RCC 7860 (cell line): ENCODE data around the gene MGAT3.

Experiments
- DNase-seq: peaks from one replicate; pipeline ENCODE4 v3.0.0-alpha.2; 2015; ENCODE audit warnings: low spot score
- FAIRE-seq: peaks from 2 replicates; lab custom pipeline; 2012; peaks lifted over from hg19 to GRCh38; lab: Jason Lieb, UNC

Gene MGAT3

DNA sequence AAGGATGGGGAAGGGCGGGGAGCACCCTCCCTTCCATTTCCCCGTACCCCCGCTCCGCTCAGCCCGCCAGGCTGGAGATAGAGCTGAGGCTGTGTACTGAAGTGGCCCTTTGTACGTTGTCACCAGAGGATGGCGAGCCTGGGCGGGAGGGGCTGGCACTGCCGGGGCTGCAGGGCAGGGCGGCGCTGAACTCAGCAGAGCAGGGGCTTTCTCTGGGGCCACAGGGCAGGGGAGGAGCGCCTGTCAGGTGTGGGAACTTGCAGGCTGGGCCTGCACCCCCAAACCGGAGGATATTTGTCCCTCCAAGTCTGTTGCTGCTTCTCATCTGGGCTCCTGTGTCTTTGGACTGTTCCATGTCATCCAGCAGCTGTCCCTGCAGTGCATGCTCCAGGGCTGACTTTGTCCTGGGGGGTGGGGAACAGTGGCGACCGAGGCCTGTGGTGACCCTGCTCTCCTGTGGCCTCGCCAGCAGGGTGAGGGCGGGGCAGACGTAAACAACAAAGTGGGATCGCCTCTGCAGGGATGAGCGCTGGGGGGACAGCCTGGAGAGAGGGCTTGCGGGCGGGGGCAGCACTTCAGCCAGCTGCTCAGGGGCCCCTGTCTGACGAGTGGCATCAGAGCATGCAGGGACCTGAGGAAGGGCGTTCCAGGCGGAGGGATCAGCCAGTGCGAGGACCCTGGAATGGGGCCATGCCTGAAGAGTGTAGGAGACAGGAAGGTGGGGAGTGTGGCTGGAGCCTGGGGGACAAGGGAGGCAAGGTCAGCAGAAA, 13.1 kb downstream of the MGAT3 start:
- no peak for FAIRE-seq

GRCh38 chr22:39470451-39471291, 13.9 kb downstream of the MGAT3 start:
- DNase-seq = no peak
- FAIRE-seq = no peak

More for the DNA sequence above, 13.1 kb downstream of the MGAT3 start:
- no peak for DNase-seq

- FAIRE-seq (peak; percentile 44), DNase-seq (peak; percentile 66)
These were observed 14.7 kb downstream of the MGAT3 start for GRCh38 chr22:39471381-39472141.

DNA sequence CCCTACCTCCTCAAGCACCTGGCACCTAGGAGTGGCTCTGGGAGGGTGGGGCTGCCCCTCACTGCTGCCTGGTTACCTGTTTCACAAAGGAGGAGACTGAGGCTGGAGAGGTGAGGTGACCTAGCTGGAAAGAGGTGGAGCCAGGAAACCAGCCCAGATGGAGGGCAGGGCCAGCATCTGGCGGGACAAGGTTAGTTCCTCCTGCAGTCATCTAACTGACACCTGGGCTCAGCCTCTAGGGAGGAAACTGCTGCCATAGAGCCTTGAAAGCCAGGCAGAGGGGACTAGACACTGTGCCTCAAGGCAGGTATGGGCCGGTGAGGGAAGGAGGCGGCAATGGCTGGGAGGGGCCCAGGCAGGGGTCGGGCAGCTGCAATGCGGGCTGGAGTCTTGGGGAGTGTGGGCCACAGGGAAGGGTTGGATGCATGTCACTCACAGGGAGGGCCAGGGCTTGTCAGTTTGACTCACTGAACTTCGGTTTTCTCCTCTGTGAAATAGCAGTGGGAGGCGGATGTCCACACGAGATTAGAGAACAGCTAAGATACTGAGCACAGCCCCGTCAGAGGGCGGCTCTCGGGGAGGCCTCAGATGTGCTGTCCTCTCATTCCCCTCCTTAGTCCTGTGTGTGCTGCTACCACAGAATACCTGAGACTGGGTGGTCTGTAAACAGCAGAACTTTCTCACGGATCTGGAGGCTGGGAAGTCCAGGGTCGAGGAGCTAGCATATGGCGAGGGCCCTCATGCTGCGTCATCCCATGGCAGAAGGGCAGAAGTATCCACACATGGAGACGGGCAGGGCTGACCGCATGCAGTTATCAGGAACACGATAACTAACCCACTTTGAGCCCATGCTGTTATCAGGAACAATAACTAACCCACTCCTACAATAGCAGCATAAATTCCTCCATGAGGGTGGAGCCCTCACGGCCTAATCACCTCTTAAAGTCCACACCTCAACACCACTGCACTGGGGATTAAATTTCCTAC, 16.1 kb downstream of the MGAT3 start:
- FAIRE-seq = no peak
- DNase-seq = no peak

DNA sequence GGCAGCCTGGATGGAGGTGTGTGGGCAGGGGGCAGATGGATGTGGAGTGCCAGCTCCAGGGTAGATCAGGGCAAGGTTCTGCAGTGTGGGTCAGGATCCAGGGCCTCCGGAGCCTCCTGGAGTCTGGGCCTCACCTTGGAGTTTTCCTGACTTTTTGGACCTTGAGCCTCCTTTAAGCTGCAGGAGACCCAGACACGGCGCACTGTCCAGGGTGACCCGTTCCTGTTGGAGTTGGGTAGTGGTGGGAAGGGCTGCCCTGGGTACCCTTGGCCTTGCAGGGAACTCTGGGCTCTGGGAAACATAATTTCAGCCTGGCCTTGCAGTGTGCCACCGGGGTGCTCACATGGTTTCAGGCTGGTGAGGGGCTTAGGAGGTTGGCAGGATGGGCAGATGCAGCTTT, 17.0 kb downstream of the MGAT3 start:
- FAIRE-seq (no peak), DNase-seq (no peak)

DNA sequence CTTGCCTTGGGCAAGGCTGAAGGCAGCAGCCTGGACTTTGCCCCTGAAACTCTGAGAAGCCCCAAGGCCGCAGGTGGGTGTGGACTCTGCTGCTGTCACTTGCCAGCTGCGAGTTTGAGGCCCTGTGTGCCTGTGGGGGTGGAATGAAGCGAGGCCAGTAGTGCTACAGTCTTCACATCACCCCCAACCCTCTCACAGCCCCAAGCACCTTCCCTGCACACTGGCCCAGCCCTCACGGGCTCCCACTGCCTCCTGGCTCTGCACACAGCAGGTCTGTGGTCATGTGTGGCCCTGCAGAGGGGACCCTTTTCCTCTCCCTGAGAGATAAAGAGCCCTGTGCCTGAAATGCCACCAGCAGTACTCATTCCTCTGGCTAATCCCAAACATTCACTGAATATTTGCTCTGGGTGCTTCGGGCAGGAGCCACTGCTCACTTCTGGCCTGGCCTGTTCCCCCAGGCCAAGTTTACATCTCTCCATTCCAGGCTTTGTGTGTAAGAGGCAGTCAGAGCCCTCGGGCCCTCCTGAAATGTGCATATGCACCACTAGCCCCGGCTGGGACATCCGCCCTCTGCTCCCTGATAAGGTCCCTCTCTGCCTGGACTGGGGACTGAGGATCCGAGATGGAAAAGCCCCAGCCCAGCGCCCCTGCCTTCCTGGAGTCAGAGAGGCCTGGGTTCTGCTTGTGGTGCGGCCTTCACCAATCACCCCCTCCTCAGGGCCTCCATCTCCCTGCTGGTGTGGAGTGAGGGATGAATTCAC, 17.7 kb downstream of the MGAT3 start:
- DNase-seq (no peak), FAIRE-seq (no peak)

DNA sequence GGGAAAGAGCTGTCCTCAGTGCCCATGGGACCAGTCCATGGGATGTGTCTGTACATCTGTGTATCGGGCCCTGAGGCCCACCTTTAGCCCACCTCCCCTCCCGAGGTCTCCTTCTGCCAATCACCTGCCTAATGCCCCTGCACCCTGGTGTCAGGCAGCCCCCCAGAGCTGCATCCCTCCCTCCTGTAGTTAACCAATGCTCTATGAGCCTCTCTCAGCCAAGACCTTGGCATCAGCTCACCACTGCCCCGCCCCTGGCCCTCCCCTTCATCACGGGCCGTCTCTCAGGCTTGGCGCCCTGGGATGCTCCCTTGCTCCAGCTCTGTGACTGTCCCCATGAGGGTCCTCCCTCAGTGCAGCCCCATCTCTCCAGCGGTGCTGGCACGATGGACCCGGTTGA, 18.5 kb downstream of the MGAT3 start:
- DNase-seq (no peak), FAIRE-seq (no peak)

- no peak for FAIRE-seq
These were observed 19.1 kb downstream of the MGAT3 start for GRCh38 chr22:39475902-39476301.

GRCh38 chr22:39476664-39477063, 19.9 kb downstream of the MGAT3 start:
- no peak for FAIRE-seq
- no peak for DNase-seq

More at GRCh38 chr22:39475902-39476301, 19.1 kb downstream of the MGAT3 start:
- no peak for DNase-seq

- FAIRE-seq (no peak), DNase-seq (no peak)
These were observed 20.7 kb downstream of the MGAT3 start for GRCh38 chr22:39477542-39477941.

DNA sequence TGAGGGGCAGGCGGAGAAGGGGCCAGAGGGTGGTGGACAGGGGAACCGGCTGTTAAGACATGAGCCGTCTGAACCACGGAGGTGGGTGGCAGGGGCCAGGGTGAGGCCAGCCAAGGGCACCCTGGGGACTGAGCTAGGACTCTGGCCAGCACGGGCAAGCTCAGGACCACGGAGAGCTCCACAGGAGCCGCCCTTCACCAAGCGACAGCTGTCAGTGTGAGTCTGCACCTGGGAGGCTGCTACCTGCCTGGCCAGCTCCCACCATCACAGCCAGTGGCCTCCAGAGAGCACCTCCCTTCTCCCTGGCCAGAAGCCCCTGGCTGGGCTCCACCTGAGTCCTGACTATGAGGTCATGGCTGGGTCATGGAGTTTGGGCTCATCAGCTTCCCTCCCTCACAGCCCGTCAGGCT, 21.6 kb downstream of the MGAT3 start:
- no peak for DNase-seq

GRCh38 chr22:39479254-39479653, 22.4 kb downstream of the MGAT3 start:
- DNase-seq = no peak
- no peak for FAIRE-seq

More for the DNA sequence above, 21.6 kb downstream of the MGAT3 start:
- no peak for FAIRE-seq

- no peak for FAIRE-seq
- DNase-seq = no peak
These were observed 23.7 kb downstream of the MGAT3 start for GRCh38 chr22:39480557-39480956.

DNA sequence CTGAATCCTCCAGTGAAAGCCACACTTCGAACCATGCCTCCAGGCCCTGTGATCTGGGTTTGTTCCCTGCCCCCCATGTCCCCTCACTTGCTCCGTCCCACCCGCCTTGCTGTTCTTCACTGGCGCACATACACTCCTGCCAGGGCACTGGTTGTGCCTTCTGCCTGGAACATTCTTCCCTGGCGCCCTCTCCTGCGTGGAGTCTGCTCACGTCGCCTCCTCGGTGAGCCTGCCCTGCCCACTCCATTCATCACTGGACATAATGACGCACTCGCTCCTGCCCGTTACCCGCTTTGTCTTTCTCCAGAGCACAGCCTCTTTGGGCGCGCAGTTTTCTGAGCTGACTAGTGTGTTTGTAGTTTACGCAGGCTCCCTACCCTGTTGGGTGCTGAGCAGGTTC, 24.2 kb downstream of the MGAT3 start:
- FAIRE-seq = no peak
- no peak for DNase-seq

DNA sequence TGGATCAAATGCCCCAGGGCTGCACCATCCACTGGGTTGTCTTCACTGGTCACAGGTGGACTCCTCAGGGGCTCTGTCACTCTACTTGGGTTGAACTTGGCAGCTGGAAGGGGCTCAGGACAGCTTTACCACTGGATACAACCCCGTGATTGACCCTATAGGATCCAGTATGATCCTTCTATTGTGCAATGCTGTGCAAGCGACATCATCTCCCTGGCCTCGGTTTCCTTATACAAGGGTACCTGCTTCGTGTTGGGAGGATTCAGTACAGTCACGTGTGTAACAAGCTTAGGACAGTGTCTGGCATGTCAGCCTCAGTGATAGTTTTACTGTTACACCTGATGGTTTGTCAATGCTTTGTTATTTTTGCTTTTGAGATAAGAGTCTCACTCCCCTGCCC, 24.8 kb downstream of the MGAT3 start:
- FAIRE-seq = no peak
- DNase-seq = no peak

DNA sequence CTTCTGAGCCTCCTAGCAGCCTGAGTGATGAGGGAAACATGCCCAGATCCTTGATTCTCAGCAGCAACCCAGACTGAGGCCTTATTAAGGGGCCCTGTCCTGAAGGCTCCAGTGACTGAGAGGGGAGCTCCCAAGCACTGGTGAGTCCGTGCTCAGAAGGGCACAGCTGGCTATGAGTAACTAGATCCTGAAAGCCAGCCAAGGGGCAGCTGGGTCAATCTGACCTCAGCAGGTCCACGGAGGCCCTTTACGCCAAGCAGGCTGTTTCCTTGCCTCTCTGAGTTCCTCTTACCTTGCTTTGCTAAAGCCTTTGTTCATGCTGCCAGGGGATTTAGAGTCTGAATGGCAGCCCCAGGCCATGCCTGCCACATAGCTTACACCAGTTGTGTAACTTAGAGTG, 26.0 kb downstream of the MGAT3 start:
- DNase-seq = peak; percentile 4
- FAIRE-seq = no peak

- FAIRE-seq (no peak), DNase-seq (no peak)
These were observed 30.4 kb downstream of the MGAT3 start for GRCh38 chr22:39486951-39487825.

DNA sequence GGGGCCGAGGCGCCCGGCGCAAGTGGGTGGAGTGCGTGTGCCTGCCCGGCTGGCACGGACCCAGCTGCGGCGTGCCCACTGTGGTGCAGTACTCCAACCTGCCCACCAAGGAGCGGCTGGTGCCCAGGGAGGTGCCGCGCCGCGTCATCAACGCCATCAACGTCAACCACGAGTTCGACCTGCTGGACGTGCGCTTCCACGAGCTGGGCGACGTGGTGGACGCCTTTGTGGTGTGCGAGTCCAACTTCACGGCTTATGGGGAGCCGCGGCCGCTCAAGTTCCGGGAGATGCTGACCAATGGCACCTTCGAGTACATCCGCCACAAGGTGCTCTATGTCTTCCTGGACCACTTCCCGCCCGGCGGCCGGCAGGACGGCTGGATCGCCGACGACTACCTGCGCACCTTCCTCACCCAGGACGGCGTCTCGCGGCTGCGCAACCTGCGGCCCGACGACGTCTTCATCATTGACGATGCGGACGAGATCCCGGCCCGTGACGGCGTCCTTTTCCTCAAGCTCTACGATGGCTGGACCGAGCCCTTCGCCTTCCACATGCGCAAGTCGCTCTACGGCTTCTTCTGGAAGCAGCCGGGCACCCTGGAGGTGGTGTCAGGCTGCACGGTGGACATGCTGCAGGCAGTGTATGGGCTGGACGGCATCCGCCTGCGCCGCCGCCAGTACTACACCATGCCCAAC, 31.2 kb downstream of the MGAT3 start:
- FAIRE-seq (no peak), DNase-seq (no peak)
